Measurements from ENCODE around the gene P2RX6. TPM values are rescaled to one million over a fixed set of nuclear protein-coding genes. Genes with fewer than 3 reads are reported as not detected.

Gene P2RX6
- total RNA-seq, 1 donor from 2014 or later: 0.59 TPM

GRCh38 chr22:20979940-20980453 is 35.0 kb upstream of the P2RX6 start:
- no peak for DNase-seq

GRCh38 chr22:20980523-20980922 is 34.4 kb upstream of the P2RX6 start:
- DNase-seq: no peak

- no peak for DNase-seq
Observed at GRCh38 chr22:20980938-20981722, 33.8 kb upstream of the P2RX6 start.

- DNase-seq: peak; percentile 64
Observed at GRCh38 chr22:20981787-20982562, 33.0 kb upstream of the P2RX6 start, which contains the start of gene LZTR1. TSS of gene LZTR1 (plus strand) at chr22:20982297. CDS start at chr22:20982372, 75 bp downstream.

- no peak for DNase-seq
Observed at GRCh38 chr22:20982563-20982882, 32.4 kb upstream of the P2RX6 start.

GRCh38 chr22:20983081-20983771 is 31.7 kb upstream of the P2RX6 start:
- DNase-seq: no peak

- no peak for DNase-seq
Observed at GRCh38 chr22:20985720-20986119, 29.2 kb upstream of the P2RX6 start.

- DNase-seq: no peak
Observed at GRCh38 chr22:20986365-20986764, 28.6 kb upstream of the P2RX6 start.

GRCh38 chr22:20987375-20987774 is 27.6 kb upstream of the P2RX6 start:
- no peak for DNase-seq

- DNase-seq: no peak
Observed at GRCh38 chr22:20988573-20989322, 26.2 kb upstream of the P2RX6 start.

- DNase-seq: no peak
Observed at GRCh38 chr22:20989323-20990138, 25.4 kb upstream of the P2RX6 start.

- no peak for DNase-seq
Observed at GRCh38 chr22:20990184-20991180, 24.5 kb upstream of the P2RX6 start.

- DNase-seq: no peak
Observed at GRCh38 chr22:20991252-20992055, 23.5 kb upstream of the P2RX6 start.

- DNase-seq: no peak
Observed at GRCh38 chr22:20992056-20992442, 22.9 kb upstream of the P2RX6 start.

- DNase-seq: no peak
Observed at GRCh38 chr22:20992456-20993303, 22.3 kb upstream of the P2RX6 start.

- DNase-seq: no peak
Observed at GRCh38 chr22:20993304-20994127, 21.4 kb upstream of the P2RX6 start.

All from skin of body (tissue), 2 donors.